ENCODE measurements around the gene CAV2. TPM values are rescaled to one million over a fixed set of nuclear protein-coding genes. Genes with fewer than 3 reads are reported as not detected.
A peak's percentile ranks its signal among the peaks of the same experiment; 100 is the strongest.

CAV2 gene
- total RNA-seq, 6 experiments from 2014 or later = 157 to 229 (median 186) TPM

GRCh38 chr7:116510795-116511194 lies 11.3 kb downstream of the CAV2 start:
- peaks cover 71% of the 10 kb centered on the region for H3K4me1 Mint-ChIP-seq (ENCODE audit: low read depth)
- H3K27me3 Mint-ChIP-seq (ENCODE audit: insufficient read depth) = peaks cover 4% of the 10 kb centered on the region; the same call in 1 of the 2 replicates
- DNase-seq = no peak
- H3K4me3 Mint-ChIP-seq = peak overlapping the region; percentile 43
- H3K27ac Mint-ChIP-seq = peak overlapping the region; percentile 85
- H3K36me3 Mint-ChIP-seq (ENCODE audit: low read depth) = peaks cover 24% of the 10 kb centered on the region
- TF ChIP-seq CTCF (IDR thresholded peaks at IDR 0.05) = no peak
- no peaks in the 10 kb centered on the region for H3K9me3 Mint-ChIP-seq

DNA sequence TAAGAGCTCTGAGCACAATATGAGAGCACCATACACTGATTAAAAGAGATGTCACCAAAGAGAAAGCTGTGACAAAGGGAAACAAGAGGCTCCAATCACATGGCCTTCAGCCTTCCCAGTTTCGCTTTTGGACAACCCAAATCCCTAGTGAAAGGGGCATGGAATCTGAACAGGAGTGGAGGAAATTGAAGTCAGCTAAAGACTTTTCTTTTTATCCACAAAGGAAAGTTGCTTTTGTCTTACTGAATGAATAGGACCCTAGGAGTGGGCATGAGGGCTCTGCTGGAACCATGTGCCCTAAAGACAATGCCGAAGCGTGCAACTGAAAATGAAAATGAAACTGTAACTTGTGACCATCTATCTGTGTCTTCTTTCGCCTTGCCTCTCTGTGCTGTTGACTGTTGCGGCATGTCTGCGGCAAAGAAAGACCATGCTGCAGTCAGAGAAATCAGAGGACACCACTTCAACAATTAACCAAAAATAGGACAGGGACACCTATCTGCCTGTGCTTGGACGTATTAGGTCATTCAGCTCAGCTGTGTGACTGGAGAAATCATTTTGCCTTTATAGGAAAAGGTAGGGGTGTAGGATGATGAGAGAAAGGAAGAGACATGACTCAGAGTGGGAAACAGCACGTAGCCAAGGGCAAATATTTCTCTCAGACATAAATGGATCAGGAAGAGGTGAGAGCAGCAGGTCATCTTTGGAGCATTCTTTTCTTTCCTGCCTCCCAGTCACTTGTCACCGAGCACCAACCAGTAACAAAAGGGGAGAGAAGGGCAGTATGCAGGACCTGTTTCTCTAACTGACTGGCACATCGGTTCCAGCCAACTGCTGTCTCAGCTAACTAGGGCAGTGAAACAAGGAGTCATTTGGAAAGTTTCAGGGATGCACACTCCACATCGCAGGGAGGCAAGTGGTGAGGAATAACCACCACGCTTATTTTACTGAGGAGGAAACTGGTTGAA lies 12.3 kb downstream of the CAV2 start:
- H3K4me1 Mint-ChIP-seq (ENCODE audit: low read depth) = peaks cover 64% of the 10 kb centered on the region
- no peaks in the 10 kb centered on the region for H3K9me3 Mint-ChIP-seq
- peak overlapping the region; percentile 85 for H3K27ac Mint-ChIP-seq
- H3K27me3 Mint-ChIP-seq (ENCODE audit: insufficient read depth) = peaks cover 4% of the 10 kb centered on the region; the same call in 1 of the 2 replicates
- peak overlapping the region; percentile 79 for H3K4me3 Mint-ChIP-seq
- TF ChIP-seq CTCF (IDR thresholded peaks at IDR 0.05) = no peak
- peak; percentile 70 for DNase-seq
- H3K36me3 Mint-ChIP-seq (ENCODE audit: low read depth) = peaks cover 19% of the 10 kb centered on the region

GRCh38 chr7:116512520-116513188 lies 13.1 kb downstream of the CAV2 start:
- peaks cover 4% of the 10 kb centered on the region; the same call in 1 of the 2 replicates for H3K27me3 Mint-ChIP-seq (ENCODE audit: insufficient read depth)
- no peak for DNase-seq
- H3K27ac Mint-ChIP-seq = peak overlapping the region; percentile 85
- peaks cover 13% of the 10 kb centered on the region for H3K36me3 Mint-ChIP-seq (ENCODE audit: low read depth)
- peak overlapping the region; percentile 79 for H3K4me3 Mint-ChIP-seq
- no peak for TF ChIP-seq CTCF (IDR thresholded peaks at IDR 0.05)
- H3K4me1 Mint-ChIP-seq (ENCODE audit: low read depth) = peaks cover 59% of the 10 kb centered on the region
- H3K9me3 Mint-ChIP-seq = no peaks in the 10 kb centered on the region

DNA sequence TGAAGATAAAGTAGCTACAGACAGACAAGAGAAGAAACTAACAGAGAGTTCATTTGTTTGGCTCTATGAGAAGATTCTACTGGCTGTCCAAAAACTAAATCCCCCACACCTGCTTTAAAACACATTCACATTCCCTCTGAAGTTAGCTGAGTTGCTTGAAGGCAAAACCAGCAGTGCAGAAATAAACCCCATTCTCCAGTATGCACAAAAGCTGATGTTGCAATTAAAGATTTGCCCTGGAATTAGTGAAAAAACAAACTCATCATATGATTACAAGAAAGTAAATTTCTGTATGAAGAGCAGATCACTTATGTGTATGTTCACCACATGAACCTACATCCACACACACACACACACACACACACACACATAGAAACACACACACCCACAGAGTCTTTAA lies 16.0 kb downstream of the CAV2 start:
- Mint-ChIP-seq H3K4me1 (ENCODE audit: low read depth) (peaks cover 51% of the 10 kb centered on the region), H3K27ac (no peak overlapping the region), H3K36me3 (ENCODE audit: low read depth) (no peaks in the 10 kb centered on the region), H3K27me3 (ENCODE audit: insufficient read depth) (peaks cover 4% of the 10 kb centered on the region; the same call in 1 of the 2 replicates), H3K9me3 (no peaks in the 10 kb centered on the region), H3K4me3 (no peak overlapping the region)
- DNase-seq = no peak
- TF ChIP-seq CTCF (IDR thresholded peaks at IDR 0.05) = no peak

DNA sequence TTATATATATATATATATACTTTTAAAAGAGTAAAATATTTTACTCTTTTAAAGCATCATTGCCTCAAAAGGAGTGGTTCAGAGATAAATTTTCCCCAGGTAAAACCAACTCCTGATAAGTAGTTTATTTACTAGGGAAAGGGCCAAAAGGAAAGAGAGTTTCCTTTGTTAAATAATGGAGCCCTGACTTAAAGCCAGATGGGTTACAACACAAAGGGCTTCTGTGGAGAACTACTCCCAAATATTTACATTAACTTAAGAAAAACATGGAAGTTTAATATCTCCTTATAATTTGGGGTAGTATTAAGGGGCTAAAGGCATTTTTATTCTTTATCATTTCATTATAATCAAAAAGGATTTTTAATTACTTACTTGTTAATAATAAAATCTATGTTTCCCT lies 16.8 kb downstream of the CAV2 start:
- no peak overlapping the region for H3K27ac Mint-ChIP-seq
- peaks cover 50% of the 10 kb centered on the region for H3K4me1 Mint-ChIP-seq (ENCODE audit: low read depth)

More for the DNA sequence above, 16.8 kb downstream of the CAV2 start:
- Mint-ChIP-seq H3K4me3 (no peak overlapping the region), H3K36me3 (ENCODE audit: low read depth) (no peaks in the 10 kb centered on the region), H3K27me3 (ENCODE audit: insufficient read depth) (peaks cover 4% of the 10 kb centered on the region; the same call in 1 of the 2 replicates), H3K9me3 (no peaks in the 10 kb centered on the region)
- TF ChIP-seq CTCF (IDR thresholded peaks at IDR 0.05) = no peak
- no peak for DNase-seq

Data from HFFc6 (cell line).